Glutamatergic neuron (in vitro differentiated cells): ENCODE measurements around the gene RINT1. TPM values are rescaled to one million over a fixed set of nuclear protein-coding genes. Genes with fewer than 3 reads are reported as not detected.
A peak's percentile ranks its signal among the peaks of the same experiment; 100 is the strongest.

Source experiments
- DNase-seq: peaks from one replicate; pipeline ENCODE4 v3.0.0; 2022
- H3K27ac Mint-ChIP-seq: one replicate; pipeline ENCODE4 v1.8.0; 2020; ENCODE audit warnings: mild to moderate bottlenecking, mixed read lengths, inconsistent platforms; ENCODE audit not compliant: unreplicated experiment
- H3K27me3 Mint-ChIP-seq: one replicate; pipeline ENCODE4 v1.8.0; 2020; ENCODE audit warnings: mild to moderate bottlenecking, moderate library complexity, mixed read lengths, inconsistent platforms; ENCODE audit not compliant: unreplicated experiment
- H3K36me3 Mint-ChIP-seq: one replicate; pipeline ENCODE4 v1.8.0; 2020; ENCODE audit warnings: mild to moderate bottlenecking, mixed read lengths, inconsistent platforms; ENCODE audit not compliant: unreplicated experiment
- H3K4me1 Mint-ChIP-seq: one replicate; pipeline ENCODE4 v1.8.0; 2020; ENCODE audit warnings: mild to moderate bottlenecking, low read depth, mixed read lengths, inconsistent platforms; ENCODE audit not compliant: unreplicated experiment
- H3K4me3 Mint-ChIP-seq: one replicate; pipeline ENCODE4 v1.8.0; 2020; ENCODE audit warnings: mild to moderate bottlenecking, mixed read lengths, inconsistent platforms; ENCODE audit not compliant: unreplicated experiment
- H3K9me3 Mint-ChIP-seq: one replicate; pipeline ENCODE4 v1.8.0; 2020; ENCODE audit warnings: mild to moderate bottlenecking, moderate library complexity, mixed read lengths, inconsistent platforms; ENCODE audit not compliant: unreplicated experiment
- CTCF ChIP-seq: fragments of 200-600 bp; sonication (generic); IDR thresholded peaks from one replicate; pipeline ENCODE4 v1.5.0; 2021; ENCODE audit not compliant: partially characterized antibody, unreplicated experiment
- long read RNA-seq: library from polyadenylated mRNA; unstranded; transcript quantifications from one replicate; pipeline ENCODE4 v2.0.0, GENCODE V29; 2020; ENCODE audit not compliant: unreplicated experiment
- total RNA-seq: library from RNA; stranded (reverse); fragmentation: NEBNext Ultra II Directional; extraction: Animal tissue kit (Norgen Biotek cat#: 25700); gene quantifications from one replicate; pipeline ENCODE4 v1.2.1, GENCODE V29; 2021; ENCODE audit not compliant: unreplicated experiment

RINT1 gene
- 23.4 TPM for total RNA-seq
- long read RNA-seq, transcript RINT1-201 (15 exons, 2,976 nt) = major isoform, 5 of 7 reads
- long read RNA-seq, partial matches to known transcripts = 0 of 7 reads
- long read RNA-seq, other reads (novel, unspliced or antisense) = 2 of 7 reads

- Mint-ChIP-seq H3K9me3 (peaks cover 2% of the 10 kb centered on the region), H3K36me3 (peaks cover 4% of the 10 kb centered on the region), H3K27me3 (peaks cover 2% of the 10 kb centered on the region), H3K27ac (peak within 1 kb of the TSS; percentile 76), H3K4me1 (peaks cover 9% of the 10 kb centered on the region), H3K4me3 (peak within 1 kb of the TSS; percentile 92)
- peak; percentile 93 for DNase-seq
- peak; percentile 18 for TF ChIP-seq CTCF
Observed at GRCh38 chr7:105531792-105532671, at the start of gene RINT1. TSS of gene RINT1 (plus strand) at chr7:105532201. CDS start at chr7:105532316, 115 bp downstream.

- DNase-seq = peak; percentile 52
- Mint-ChIP-seq H3K9me3 (peaks cover 2% of the 10 kb centered on the region), H3K27me3 (no peaks in the 10 kb centered on the region), H3K36me3 (no peaks in the 10 kb centered on the region), H3K27ac (peak overlapping the region; percentile 57), H3K4me1 (peaks cover 12% of the 10 kb centered on the region), H3K4me3 (peak overlapping the region; percentile 18)
- TF ChIP-seq CTCF = peak; percentile 15
Observed at GRCh38 chr7:105487579-105488571, 44.1 kb upstream of the RINT1 start.

- Mint-ChIP-seq H3K27ac (no peak overlapping the region), H3K27me3 (no peaks in the 10 kb centered on the region), H3K9me3 (peaks cover 2% of the 10 kb centered on the region), H3K4me1 (peaks cover 12% of the 10 kb centered on the region), H3K4me3 (no peak overlapping the region), H3K36me3 (no peaks in the 10 kb centered on the region)
- no peak for TF ChIP-seq CTCF
- DNase-seq = no peak
Observed at GRCh38 chr7:105489409-105489808, 42.6 kb upstream of the RINT1 start.

- Mint-ChIP-seq H3K4me3 (no peak overlapping the region), H3K27ac (no peak overlapping the region)
Observed at GRCh38 chr7:105493196-105493922, 38.6 kb upstream of the RINT1 start.

More at GRCh38 chr7:105493196-105493922, 38.6 kb upstream of the RINT1 start:
- Mint-ChIP-seq H3K36me3 (no peaks in the 10 kb centered on the region), H3K27me3 (no peaks in the 10 kb centered on the region), H3K4me1 (peaks cover 2% of the 10 kb centered on the region), H3K9me3 (no peaks in the 10 kb centered on the region)
- TF ChIP-seq CTCF = no peak
- DNase-seq = no peak
